ENCODE data around the gene LMNB1.
"Not testable (repeated sequence)": the region's sequence is repeated elsewhere in the genome, so short reads cannot be mapped to it uniquely, and the experiment has no call there.

LMNB1 gene

GRCh38 chr5:126831156-126831555, 54.2 kb downstream of the LMNB1 start:
- no peak for DNase-seq

DNA sequence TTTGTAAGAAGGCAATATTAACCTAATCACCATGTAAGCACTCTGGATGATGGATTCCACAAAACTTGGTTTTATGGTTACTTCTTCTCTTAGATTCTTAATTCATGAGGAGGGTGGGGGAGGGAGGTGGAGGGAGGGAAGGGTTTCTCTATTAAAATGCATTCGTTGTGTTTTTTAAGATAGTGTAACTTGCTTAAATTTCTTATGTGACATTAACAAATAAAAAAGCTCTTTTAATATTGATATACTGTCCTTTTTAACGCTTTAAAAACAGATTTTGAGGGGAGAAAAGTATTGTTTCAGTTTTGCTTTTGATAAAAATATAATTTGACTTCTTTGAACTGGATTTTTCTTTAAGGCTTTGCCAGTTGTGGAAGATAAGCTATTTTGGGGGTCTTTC, 59.8 kb downstream of the LMNB1 start:
- no peak for DNase-seq

GRCh38 chr5:126837242-126837641, 60.3 kb downstream of the LMNB1 start:
- no peak for DNase-seq

- DNase-seq: no peak
Observed at GRCh38 chr5:126837906-126838539, 61.1 kb downstream of the LMNB1 start.

GRCh38 chr5:126839407-126839806, 62.5 kb downstream of the LMNB1 start:
- not testable (repeated sequence) for DNase-seq

GRCh38 chr5:126843375-126843774, 66.4 kb downstream of the LMNB1 start:
- DNase-seq: not testable (repeated sequence)

DNA sequence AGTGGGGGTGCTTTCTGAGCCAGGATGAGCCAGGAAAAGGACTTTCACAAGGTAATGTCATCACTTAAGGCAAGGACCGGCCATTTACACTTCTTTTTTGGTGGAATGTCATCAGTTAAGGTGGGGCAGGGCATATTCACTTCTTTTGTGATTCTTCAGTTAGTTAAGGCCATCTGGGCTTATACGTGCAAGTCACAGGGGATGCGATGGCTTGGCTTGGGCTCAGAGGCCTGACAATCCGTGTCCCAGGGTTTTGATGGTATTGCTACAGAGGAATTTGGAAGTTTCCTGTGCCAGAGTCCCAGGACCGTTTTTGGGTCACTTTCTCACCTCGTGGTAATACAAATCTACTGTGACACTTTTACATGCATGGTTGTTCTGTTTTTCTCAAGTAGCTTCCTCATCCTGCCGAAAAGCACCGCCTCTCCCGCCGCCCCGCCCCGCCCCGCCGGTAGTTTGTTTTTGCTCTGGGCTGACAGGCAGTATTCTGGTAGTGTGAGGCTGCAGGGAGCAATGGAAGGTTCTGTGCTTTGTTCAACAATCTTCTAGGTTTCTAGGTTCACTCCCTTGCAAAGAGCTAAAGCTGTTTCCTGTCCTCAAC, 68.6 kb downstream of the LMNB1 start:
- peak; percentile 65 for DNase-seq

- peak; percentile 23 for DNase-seq
Observed at GRCh38 chr5:126846344-126846743, 69.4 kb downstream of the LMNB1 start.

- peak; percentile 21 for DNase-seq
Observed at GRCh38 chr5:126846744-126847455, 70.0 kb downstream of the LMNB1 start.

GRCh38 chr5:126847456-126847820, 70.5 kb downstream of the LMNB1 start:
- peak; percentile 34 for DNase-seq

- DNase-seq: peak; percentile 43
Observed at GRCh38 chr5:126847826-126848251, 70.9 kb downstream of the LMNB1 start.

DNA sequence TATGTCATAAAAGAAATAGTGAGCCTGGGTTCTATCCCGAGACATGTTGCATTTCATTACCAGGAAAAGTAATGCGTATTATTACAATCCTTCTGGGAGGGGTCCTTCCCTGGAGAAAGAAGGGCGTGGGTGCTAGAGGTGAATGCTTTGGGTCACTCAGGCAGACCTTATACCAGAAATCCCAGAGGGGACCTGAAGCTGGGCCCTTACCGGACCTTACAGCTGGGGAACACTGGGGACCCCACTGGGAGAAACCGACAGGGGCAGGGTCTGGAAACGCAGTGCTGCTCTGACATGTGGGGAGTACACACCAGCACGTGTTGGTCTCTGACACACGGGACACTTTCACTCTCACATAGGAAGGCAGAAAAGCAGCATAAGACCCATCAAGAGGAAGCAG, 71.3 kb downstream of the LMNB1 start:
- no peak for DNase-seq

- DNase-seq: no peak
Observed at GRCh38 chr5:126849101-126849678, 72.3 kb downstream of the LMNB1 start.

- DNase-seq: peak; percentile 89
Observed at GRCh38 chr5:126851501-126852011, 74.6 kb downstream of the LMNB1 start.

DNA sequence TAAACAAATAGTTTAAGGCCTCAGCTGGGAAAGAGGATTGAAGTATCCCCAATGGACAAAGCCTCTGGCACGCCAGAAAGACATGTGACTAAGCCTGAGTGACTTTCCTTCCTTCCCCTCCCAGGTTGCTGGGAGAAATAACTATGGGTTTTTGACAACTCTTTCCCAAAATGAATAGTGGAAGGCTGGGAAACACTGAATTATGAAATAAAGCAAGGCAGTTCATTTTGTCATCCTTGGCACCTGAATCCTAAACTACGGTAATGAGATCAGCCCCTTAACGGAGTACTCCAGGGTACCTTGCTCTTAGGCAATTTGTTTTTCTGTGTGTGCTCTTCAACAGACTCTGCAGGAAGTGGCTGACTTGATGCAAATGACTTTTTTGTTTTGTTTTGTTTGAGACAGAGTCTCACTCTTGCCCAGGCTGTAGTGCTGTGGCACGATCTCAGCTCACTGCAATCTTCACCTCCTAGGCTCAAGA, 75.2 kb downstream of the LMNB1 start:
- no peak for DNase-seq

GRCh38 chr5:126852841-126853271, 75.9 kb downstream of the LMNB1 start:
- no peak for DNase-seq

DNA sequence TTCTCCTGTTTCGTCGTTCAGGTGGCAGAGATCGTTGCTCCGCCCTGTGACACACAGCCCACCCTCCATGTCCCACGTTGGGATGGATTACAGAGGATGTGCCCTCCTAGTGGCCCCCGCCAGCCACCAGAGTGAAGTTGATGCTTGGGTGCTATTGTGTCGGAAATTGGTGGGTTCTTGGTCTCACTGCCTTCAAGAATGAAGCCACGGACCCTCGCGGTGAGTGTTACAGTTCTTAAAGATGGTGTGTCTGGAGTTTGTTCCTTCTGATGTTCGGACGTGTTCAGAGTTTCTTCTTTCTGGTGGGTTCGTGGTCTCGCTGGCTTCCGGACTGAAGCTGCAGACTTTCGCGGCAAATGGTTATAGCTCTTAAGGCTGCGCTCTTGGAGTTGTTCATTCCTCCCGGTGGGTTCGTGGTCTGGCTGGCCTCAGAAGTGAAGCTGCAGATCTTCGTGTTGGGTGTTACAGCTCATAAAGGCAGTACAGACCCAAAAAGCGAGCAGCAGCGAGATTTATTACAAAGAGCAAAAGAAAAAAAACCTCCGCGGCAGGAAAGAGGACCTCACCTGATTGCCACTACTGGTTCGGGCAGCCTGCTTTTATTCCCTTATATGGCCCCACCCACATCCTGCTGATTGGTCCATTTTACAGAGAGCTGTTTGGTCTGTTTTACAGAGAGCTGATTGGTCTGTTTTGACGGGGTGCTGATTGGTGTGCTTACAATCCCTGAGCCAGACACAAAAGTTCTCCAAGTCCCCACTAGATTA, 76.8 kb downstream of the LMNB1 start:
- DNase-seq: not testable (repeated sequence)

- DNase-seq: no peak
Observed at GRCh38 chr5:126854526-126855110, 77.7 kb downstream of the LMNB1 start.

- DNase-seq: no peak
Observed at GRCh38 chr5:126855266-126855665, 78.3 kb downstream of the LMNB1 start.

DNA sequence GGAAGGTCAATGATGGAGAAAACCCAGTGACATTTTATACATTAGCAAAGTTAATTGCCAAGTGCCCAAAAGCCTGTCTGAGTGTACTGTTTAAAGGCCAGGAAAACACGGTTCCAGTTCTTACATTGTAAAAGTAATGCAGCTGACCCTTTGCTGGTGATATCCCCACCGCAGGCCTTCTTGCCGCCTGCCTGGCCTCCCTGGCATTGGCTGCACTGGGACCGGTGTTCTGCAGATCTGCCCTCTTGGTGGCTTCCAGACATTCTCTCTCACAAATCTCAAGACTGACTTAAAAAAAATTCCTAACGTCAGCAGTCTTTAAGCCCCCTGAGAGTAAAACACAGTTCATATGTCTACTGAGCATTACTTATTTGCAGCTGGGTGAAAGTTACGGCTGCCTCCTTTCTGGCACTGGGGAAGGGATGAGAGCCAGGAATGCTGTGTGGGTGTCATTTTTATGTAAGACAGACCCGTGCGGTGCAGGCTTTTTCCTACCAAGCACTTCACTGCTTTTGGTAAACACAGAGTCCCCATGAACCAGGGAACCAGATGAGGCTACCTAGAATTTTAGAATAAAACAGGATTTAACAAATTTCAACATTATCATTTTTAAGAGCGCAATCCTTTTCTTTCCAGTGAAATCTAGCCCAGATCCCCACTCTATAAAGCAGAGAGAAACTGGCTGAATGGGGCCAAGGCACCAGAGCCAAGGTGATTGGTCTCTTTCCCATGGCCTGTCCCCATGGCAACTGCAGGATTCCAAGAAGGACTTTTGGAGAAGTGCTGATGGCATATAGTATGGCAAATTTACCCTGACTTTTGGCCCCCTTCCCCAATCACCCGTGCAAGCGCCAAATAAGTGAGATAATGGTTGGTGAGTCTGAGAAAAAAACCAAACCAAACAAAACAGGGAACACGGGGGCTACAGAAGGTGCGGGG, 80.8 kb downstream of the LMNB1 start:
- DNase-seq: peak; percentile 75

GRCh38 chr5:126858441-126858840, 81.5 kb downstream of the LMNB1 start:
- no peak for DNase-seq
